Stimulated activated CD4-positive, alpha-beta T cell treated with anti-CD3 and anti-CD28 coated beads, TNF-alpha, amount 100 ng/mL, for 48 hours (primary cell): Measurements from ENCODE around the gene FCER2.
A peak's percentile ranks its signal among the peaks of the same experiment; 100 is the strongest.

Experiments used
- DNase-seq, 3 donors: peaks; one replicate each; pipeline ENCODE4 v3.0.0-alpha.2; 2020; ENCODE audit warnings: low read depth in 3 of 3

Gene FCER2

GRCh38 chr19:7701049-7701653 is 780 bp downstream of the FCER2 start:
- no peak for DNase-seq

GRCh38 chr19:7699417-7700401 is 2.2 kb downstream of the FCER2 start:
- peak in 2 of 3 donors; percentile 38 to 54 for DNase-seq

DNA sequence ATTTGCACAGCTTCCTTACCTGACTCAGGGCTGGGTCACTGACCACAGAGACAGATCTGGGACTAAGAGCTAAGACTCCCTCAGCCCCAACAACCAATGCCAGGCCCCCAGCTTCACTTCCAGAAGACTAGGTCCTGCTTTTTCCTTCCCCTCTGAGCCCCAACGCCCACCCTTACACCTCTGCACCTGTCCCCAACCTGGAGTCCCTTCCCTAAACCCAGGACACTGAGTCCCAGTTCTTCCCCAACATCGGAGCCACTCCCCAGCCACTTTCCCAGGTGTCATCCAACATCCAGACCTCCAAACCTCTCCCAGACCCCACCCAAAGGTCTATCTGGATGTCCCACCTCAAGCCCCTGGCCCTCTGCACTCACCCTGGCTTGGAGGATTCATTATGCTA is 2.9 kb downstream of the FCER2 start:
- DNase-seq = no peak

DNA sequence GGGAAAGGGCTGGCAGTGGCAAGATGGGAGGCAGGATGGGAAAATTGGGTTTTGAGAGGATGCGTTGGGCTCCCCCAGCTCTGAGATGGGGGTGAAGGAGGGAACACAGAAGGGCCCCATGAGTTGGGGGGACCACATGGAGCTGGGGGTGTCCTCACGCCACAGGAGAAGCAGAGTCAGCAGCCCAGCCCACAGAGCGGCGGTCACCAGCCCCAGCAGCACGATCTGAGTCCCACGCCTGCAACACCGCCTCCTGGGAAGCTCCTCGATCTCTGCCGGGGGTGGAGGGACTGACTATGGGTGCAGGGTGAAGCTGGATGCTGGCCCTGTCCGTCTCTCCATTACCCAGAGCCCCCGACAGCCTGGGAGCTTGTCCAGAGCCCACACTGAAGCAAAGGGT is 3.3 kb downstream of the FCER2 start:
- no peak for DNase-seq

- DNase-seq = no peak
Observed at GRCh38 chr19:7697721-7698287, 4.1 kb downstream of the FCER2 start.

GRCh38 chr19:7694499-7694898 is 7.4 kb downstream of the FCER2 start:
- DNase-seq = no peak

DNA sequence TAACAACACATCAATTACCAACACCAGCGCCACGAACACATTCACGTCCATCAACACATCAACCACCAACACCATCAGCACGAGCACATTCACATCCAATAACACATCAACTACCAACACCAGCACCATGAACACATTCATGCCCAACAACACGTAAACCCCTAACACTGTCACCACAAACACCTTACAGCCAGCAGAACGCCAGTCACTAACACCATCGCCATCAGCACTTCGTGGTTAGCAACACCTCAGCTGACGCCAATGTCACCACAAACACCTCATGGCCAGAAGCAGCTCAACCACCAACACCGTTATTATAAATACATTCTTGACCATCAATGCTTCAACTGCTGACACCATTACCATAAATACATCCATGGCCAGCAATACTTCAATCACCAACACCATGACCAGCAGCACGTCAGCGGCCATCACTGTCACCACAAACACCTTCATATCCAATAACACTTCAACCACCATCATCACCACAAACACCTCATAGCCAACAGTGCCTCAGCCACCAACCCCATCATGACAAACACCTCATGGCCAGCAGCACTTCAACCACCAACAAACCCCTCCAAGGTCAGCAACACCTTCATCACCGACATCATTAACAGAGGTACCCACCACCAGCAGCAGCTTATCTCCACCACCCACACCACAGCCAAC is 9.4 kb downstream of the FCER2 start:
- DNase-seq = no peak

GRCh38 chr19:7691497-7691896 is 10.4 kb downstream of the FCER2 start:
- DNase-seq = no peak

GRCh38 chr19:7690779-7691258 is 11.1 kb downstream of the FCER2 start:
- DNase-seq = no peak

DNA sequence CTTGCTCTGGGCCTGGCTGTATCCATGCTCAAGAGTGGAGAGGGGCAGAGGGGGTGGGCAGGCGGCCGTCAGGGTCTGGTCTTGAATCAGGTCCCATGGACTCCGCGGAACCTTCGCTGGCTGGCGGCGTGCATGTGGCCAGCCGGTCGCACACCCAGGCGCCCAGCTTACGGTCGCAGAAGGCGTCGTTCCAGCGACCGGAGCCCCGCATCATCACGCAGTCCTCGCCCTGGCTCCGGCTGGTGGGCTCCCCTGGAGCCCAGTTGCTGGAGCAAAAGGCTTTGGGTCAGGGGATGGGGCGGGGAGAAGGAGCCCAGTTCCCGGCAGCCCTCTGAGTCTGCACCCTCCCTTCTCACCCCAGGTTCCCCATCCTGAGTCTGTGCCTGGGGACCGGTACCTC is 12.8 kb downstream of the FCER2 start:
- DNase-seq = no peak

GRCh38 chr19:7687177-7687576 is 14.8 kb downstream of the FCER2 start:
- DNase-seq = no peak

GRCh38 chr19:7685546-7686445 is 16.1 kb downstream of the FCER2 start:
- no peak for DNase-seq

- no peak for DNase-seq
Observed at GRCh38 chr19:7682175-7682855, 19.6 kb downstream of the FCER2 start.

GRCh38 chr19:7681340-7682174 is 20.4 kb downstream of the FCER2 start:
- peak; percentile 71 to 95 (median 82) for DNase-seq

GRCh38 chr19:7680606-7681339 is 21.2 kb downstream of the FCER2 start, which contains the start of gene TRAPPC5:
Gene TRAPPC5, plus strand, starts transcription at chr19:7680833. Its CDS starts 1,421 bp downstream, at chr19:7682254.
- peak; percentile 69 to 82 (median 69) for DNase-seq

DNA sequence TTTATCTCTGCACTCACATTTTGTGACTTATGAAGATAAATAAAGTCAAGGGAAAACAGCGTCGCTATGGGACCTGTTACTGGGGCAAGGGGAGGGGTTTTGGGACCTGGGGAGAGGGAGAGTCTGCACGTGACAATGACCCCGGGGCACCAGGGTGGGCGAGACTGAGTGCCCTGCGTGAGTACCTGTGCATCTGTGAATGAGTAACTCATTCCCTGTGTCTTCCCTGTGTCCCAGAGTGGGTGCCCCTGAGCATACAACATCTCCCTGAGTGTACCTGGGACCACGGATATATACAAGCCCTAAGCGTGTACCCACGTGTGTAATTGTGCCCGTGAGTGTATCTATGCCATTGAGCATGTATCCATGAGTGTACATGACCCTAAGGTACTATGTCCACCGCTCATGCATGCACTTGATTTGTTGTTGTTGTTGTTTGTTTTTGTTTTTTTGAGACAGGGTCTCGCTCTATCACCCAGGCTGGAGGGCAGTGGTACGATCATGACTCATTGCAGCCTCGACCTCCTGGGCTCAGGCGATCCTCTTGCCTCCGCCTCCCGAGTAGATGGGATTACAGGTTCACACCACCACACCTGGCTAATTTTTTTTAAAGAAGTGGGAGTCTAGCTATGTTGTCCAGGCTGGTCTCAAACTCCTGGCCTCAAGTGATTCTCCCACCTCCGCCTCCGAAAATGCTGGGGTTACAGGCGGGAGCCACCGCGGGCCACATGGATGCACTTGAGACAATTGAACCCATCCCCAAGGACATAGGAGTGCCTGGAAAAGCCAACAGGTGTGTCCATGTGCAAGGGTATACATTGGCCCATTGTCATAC is 21.9 kb downstream of the FCER2 start:
- no peak for DNase-seq

- DNase-seq = peak in 1 of 3 donors; percentile 64
Observed at GRCh38 chr19:7678971-7679751, 22.8 kb downstream of the FCER2 start.
